ENCODE data around the gene AK9.
A peak's percentile ranks its signal among the peaks of the same experiment; 100 is the strongest.
"Not testable (repeated sequence)": the region's sequence is repeated elsewhere in the genome, so short reads cannot be mapped to it uniquely, and the experiment has no call there.

Gene AK9

GRCh38 chr6:109695468-109695867, 4.5 kb upstream of the AK9 start:
- DNase-seq (ENCODE audit: low read depth), result no peak

DNA sequence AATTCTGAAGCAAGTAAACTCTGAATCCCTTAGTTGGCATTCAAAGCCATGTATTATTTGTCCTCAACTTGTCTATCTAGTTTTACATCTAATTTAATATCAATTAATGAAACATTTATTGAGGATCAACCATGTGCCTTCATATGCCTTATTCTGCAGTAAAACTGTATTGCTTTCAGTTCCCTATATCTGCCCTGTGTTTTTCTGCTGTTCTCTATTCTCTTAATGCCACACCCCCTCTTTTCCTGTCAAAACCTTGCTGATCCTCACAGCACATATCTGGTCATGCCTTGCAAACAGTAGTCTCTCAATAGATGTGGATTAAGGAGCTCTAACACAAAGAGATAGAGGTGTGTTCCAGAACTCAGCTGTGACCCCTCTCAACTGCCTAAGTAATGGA, 2.1 kb upstream of the AK9 start:
- no peak for DNase-seq (ENCODE audit: low read depth)

DNA sequence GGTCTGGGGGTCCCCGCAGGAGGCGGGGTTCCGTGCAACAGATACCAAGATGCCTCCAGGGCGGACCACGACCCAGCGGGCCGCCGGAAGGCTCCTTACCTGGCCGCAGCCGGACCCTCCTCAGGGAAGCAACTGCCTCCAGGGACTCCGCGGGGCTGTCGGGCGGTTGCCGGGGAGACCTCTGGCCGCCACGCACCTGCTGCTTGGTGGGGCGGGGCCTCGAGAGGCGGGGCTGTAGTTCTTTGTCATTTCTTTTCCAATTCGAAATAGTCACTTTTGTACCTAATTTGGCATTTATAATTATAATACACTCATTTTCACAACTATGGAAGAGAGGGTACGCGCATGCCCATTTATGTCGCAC, 647 bp downstream of the AK9 start:
- no peak for DNase-seq (ENCODE audit: low read depth)

DNA sequence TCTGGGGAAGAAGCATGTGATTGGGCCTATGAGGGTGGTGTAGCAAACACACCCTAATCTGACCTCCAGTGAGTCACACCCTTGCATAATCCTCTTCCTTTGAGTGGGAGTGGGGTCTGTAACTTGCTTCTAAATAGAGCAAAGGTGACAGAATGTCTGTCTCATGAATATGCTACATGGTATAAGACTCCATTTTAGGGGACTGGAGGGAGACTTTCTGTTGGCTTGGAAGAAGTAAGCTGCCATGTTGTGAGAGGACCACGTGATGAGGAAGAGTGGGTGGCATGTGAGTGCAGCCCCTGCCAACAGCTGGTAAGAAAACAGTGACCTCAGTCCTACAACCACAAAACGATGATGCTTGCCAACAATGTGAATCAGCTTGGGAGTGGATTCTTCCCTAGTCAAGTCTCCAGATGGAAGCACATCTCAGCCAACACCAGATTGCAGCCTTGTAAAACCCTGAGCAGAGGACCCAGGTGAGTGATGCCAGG, 3.7 kb downstream of the AK9 start:
- DNase-seq (ENCODE audit: low read depth), result peak; percentile 72

DNA sequence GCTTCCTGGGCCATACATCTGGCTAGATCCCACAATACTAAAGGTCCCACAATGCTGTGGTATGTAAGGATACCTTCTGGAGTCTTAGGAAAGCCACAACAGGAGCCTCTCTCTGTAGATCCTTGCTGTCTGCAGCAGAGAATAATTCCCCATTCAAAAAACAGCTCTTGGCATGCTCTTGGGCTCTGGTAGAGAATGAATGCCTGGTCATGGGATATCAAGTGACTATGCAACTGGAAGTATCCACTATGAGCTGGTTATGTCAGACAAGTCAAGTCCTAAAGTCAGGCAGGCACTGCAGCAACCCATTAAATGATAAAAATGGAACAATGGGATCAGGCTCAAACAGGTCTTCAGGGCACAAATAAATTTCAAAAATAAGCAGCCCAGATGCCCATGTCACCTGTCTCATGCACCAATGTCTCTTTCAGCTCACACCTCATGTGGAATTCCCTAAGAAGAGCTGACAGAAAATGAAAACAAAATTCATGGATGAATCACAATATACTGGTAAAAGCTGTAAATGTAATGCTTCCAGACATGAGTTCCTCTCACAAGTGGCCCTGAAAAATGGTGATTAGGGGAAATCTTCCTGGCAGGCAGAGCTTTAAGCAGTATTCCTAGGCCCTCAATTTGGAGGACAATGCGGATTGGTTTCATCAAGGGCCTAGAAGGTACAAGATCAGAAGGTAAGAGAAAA, 4.3 kb downstream of the AK9 start:
- DNase-seq (ENCODE audit: low read depth), result no peak

- DNase-seq (ENCODE audit: low read depth), result not testable (repeated sequence)
Observed at GRCh38 chr6:109678661-109679505, 12.1 kb downstream of the AK9 start.

- no peak for DNase-seq (ENCODE audit: low read depth)
Observed at GRCh38 chr6:109678240-109678639, 12.8 kb downstream of the AK9 start.

DNA sequence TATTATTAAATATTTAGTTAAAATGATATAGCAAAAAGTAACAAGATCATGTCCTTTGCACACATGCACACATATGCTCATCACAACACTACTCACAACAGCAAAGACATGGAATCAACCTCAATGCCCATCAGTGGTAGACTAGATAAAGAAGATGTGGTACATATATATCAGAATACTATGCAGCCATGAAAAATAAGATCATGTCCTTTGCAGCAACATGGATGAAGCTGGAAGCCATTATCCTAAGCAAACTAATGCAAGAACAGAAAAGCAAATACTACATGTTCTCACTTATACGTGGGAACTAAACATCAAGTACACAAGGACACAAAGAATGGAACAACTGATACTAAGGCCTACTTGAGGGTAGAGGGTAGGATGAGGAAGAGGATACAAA, 14.3 kb downstream of the AK9 start:
- DNase-seq (ENCODE audit: low read depth), result no peak

GRCh38 chr6:109672839-109673238, 18.2 kb downstream of the AK9 start:
- no peak for DNase-seq (ENCODE audit: low read depth)

- no peak for DNase-seq (ENCODE audit: low read depth)
Observed at GRCh38 chr6:109672175-109672574, 18.8 kb downstream of the AK9 start.

GRCh38 chr6:109671733-109672132, 19.3 kb downstream of the AK9 start:
- DNase-seq (ENCODE audit: low read depth), result no peak

- no peak for DNase-seq (ENCODE audit: low read depth)
Observed at GRCh38 chr6:109669811-109670210, 21.2 kb downstream of the AK9 start.

- no peak for DNase-seq (ENCODE audit: low read depth)
Observed at GRCh38 chr6:109662192-109662591, 28.8 kb downstream of the AK9 start.

- DNase-seq (ENCODE audit: low read depth), result no peak
Observed at GRCh38 chr6:109660526-109661320, 30.3 kb downstream of the AK9 start.

DNA sequence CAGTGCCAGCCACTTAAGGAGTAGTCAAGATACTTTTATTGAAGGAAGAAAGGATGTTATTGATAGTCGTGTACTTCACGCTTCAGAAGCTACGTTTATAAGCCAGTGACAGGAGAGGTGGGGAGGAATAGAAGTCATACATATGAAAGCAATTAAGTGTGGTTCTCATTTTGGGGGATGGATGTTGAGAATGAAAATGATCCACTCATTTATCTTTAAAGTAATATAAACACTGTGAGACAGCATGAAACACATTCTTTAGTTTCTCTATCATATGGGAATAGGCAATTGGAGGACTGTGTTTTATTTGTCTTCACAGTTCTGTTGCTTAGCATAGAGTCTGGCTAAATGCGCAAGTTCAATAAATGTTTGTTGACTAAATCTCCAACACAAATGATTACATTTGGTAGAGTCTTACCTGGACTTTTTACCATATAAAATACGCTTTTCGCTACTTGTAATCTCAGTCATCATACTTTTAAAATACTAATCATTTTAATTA, 35.2 kb downstream of the AK9 start:
- no peak for DNase-seq (ENCODE audit: low read depth)

DNA sequence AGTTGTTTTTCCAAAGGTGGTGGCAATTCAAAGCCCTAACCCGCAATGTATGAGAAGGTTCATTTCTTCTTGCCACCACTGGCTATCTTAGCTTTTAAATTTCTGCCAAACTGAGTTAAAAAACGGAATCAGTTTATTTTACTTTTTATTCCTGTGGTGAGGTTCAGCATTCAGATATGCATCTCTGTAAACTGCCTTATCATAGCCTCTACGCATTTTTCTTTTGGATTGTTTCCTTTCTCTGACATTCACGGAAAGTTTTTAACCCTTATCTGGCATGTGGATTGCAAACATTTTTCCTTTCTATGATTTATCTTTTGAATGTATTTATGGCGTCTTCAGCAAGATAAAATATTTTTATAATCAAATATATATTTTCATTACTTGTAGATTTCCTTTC, 37.7 kb downstream of the AK9 start:
- DNase-seq (ENCODE audit: low read depth), result no peak

- no peak for DNase-seq (ENCODE audit: low read depth)
Observed at GRCh38 chr6:109644131-109644530, 46.9 kb downstream of the AK9 start.

DNA sequence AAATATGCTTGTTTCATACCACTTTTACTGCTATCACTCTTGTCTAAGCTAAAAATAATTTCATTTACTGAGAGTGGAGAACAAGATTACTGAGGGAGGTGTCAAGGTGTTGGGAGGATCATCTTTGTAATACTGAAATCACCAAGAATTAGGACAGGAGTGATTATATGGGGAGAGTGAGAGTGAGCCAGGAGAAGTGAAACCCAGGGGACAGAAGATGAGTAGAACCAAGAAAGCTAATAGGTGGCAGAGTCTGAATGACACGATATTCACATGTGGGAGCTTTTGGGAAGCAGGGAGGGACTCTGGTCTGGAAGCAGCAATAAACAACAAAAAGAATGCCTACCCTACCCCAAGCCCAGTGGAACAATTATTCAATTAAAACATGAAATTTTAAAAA, 58.6 kb downstream of the AK9 start:
- no peak for DNase-seq (ENCODE audit: low read depth)

GRCh38 chr6:109631403-109631802, 59.6 kb downstream of the AK9 start:
- DNase-seq (ENCODE audit: low read depth), result no peak

DNA sequence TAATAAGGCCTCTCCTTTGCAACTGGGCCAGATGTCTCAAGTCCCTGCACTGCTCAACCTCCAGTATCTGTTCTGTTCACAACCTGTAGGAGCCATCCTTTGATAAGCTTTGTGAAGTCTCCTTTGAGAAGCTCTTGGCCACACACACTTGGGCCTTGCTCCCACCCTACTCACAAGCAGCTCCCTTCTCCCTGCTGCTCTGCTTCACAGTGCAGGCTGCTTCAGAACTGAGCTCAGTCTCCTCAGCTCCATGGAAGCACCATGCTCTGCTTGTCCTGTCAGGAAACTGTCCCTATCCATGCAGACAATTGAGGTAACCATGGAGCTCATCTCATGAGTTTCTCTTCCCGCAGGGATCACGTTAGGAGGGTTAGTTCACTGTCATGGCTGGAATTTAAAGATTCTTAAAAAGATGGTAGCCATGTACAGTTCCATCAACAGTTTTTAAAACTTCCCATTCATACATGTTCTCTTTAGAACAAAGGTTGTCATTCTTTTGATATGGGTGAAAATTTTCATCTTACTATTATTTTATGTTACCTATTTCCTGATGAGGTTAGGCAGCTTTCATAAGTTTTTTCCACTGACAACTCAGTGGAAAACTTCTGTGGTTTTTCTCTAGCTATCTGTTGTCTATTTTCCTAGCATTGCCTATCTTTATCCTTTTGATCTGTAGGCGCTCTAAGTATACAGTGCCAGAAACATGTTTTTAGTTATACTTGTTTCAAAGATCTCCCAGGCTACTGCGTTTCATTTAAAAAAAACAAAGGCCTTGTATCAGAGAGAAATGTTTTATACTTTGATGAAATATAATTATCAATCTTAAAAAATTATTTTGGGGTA, 62.6 kb downstream of the AK9 start:
- no peak for DNase-seq (ENCODE audit: low read depth)

GRCh38 chr6:109626311-109626710, 64.7 kb downstream of the AK9 start:
- no peak for DNase-seq (ENCODE audit: low read depth)

GRCh38 chr6:109625199-109625598, 65.8 kb downstream of the AK9 start:
- no peak for DNase-seq (ENCODE audit: low read depth)
